K562 (cell line): Measurements from ENCODE around the gene ZNF778. TPM values are rescaled to one million over a fixed set of nuclear protein-coding genes. Genes with fewer than 3 reads are reported as not detected.
A peak's percentile ranks its signal among the peaks of the same experiment; 100 is the strongest.

Experiments
- ESRRA ChIP-seq: fragments of 450-650 bp; IDR thresholded peaks from 2 replicates; pipeline ENCODE4 v1.6.1; 2014; ENCODE audit warnings: low read depth, mild to moderate bottlenecking, moderate library complexity, borderline replicate concordance
- FOXM1 ChIP-seq, 2 experiments: fragments of 450-650 bp in 1 of 2; sonication (generic) in 1 of 2; formaldehyde crosslinking in 1 of 2; IDR thresholded peaks; 2 replicates each; pipeline versions ENCODE4 v1.6.1 to v1.9.0; 2017 to 2022; ENCODE audit warnings: low read depth in 2 of 2, mild to moderate bottlenecking in 2 of 2, missing genetic modification reagents in 1 of 2, moderate library complexity in 1 of 2
- HEY1 ChIP-seq: fragments of 250-450 bp; sonication (Bioruptor Pico); IDR thresholded peaks from 2 replicates; pipeline ENCODE4 v1.5.0; 2020; ENCODE audit warnings: mild to moderate bottlenecking, moderate library complexity, borderline replicate concordance
- KDM2B ChIP-seq: fragments of 250-450 bp; sonication (Bioruptor Pico); IDR thresholded peaks from 2 replicates; pipeline ENCODE4 v1.8.0; 2021; ENCODE audit warnings: mild to moderate bottlenecking, moderate library complexity
- MBD2 ChIP-seq: sonication (generic); IDR thresholded peaks from 2 replicates; pipeline ENCODE4 v1.6.1; 2016; ENCODE audit warnings: low read depth, borderline replicate concordance
- MEF2D ChIP-seq: conservative IDR thresholded peaks from 2 replicates; pipeline ENCODE4 v1.6.1; 2016; ENCODE audit warnings: low read depth, missing genetic modification characterization, missing compliant biosample characterization
- MXI1 ChIP-seq: IDR thresholded peaks from 2 replicates; pipeline ENCODE4 v1.6.1; 2011; ENCODE audit warnings: low read depth, mild to moderate bottlenecking, improper control_type of control experiment, low read length
- NR0B1 ChIP-seq: fragments of 450-650 bp; IDR thresholded peaks from one replicate; pipeline ENCODE4 v1.6.1; 2018; ENCODE audit warnings: mild to moderate bottlenecking, moderate library complexity; ENCODE audit not compliant: partially characterized antibody
- POLR3A ChIP-seq: IDR thresholded peaks from 2 replicates; pipeline ENCODE4 v1.6.1; 2011; ENCODE audit warnings: borderline replicate concordance, mild to moderate bottlenecking, moderate library complexity; ENCODE audit not compliant: insufficient read length, insufficient read depth; ENCODE audit errors: extremely low read depth
- ZEB2 ChIP-seq: fragments of 450-650 bp; IDR thresholded peaks from 2 replicates; pipeline ENCODE4 v1.6.1; 2016
- ZFX ChIP-seq: sonication (generic); formaldehyde crosslinking; IDR thresholded peaks from 2 replicates; pipeline ENCODE4 v1.8.0; 2022; ENCODE audit warnings: mild to moderate bottlenecking, missing genetic modification reagents, moderate library complexity
- ZNF184 ChIP-seq: sonication (generic); formaldehyde crosslinking; IDR thresholded peaks from 2 replicates; pipeline ENCODE4 v1.5.0; 2020; ENCODE audit warnings: missing genetic modification reagents
- ZNF347 ChIP-seq: fragments of 450-650 bp; formaldehyde crosslinking; IDR thresholded peaks from 2 replicates; pipeline ENCODE4 v1.4.0; 2020; ENCODE audit warnings: low read depth, mild to moderate bottlenecking, moderate library complexity
- ZNF398 ChIP-seq: fragments of 250-450 bp; sonication (Bioruptor Pico); IDR thresholded peaks from 2 replicates; pipeline ENCODE4 v1.8.0; 2021; ENCODE audit warnings: moderate library complexity, mild to moderate bottlenecking, inconsistent platforms
- ZNF717 ChIP-seq: fragments of 250-450 bp; sonication (Bioruptor Pico); IDR thresholded peaks from 2 replicates; pipeline ENCODE4 v1.5.0; 2021
- polyA plus RNA-seq, 8 experiments: library from polyadenylated mRNA; depleted of rRNA in 4 of 8; stranded (reverse) in 5 of 8; unstranded in 3 of 8; fragments of >200 nt; fragmentation: Nextera tagmentation in 2 of 8; fragmentation: Illumina TruSeq in 1 of 8; extraction: Ambion mirVana in 2 of 8; extraction: Trizol in 1 of 8; gene quantifications; 2 replicates each; pipeline versions ENCODE4 v1.2.1 to v1.2.3, GENCODE V29; 2011 to 2014; ENCODE audit warnings: inconsistent platforms in 1 of 8, missing spikeins in 1 of 8
- total RNA-seq, 7 experiments: library from RNA; depleted of rRNA in 6 of 7; stranded (reverse); fragments of >200 nt in 6 of 7; fragmentation: Illumina TruSeq in 2 of 7; extraction: Trizol in 2 of 7; gene quantifications; 2 replicates each; pipeline versions ENCODE4 v1.2.1 to v1.2.3, GENCODE V29; 2011 to 2021; ENCODE audit warnings: low replicate concordance in 1 of 7
- TF ChIP-seq, protein P1 (sequence below): fragments of 450-650 bp; IDR thresholded peaks from 2 replicates; pipeline ENCODE4 v1.6.1; 2016; ENCODE audit warnings: low read depth

The ZNF778 gene
- total and polyA plus RNA-seq, 9 of the 15 experiments (the other 6 are each of a cell fraction or from before 2014, with no cell fraction given), result 0.70 to 60.6 (median 7.5) TPM

DNA sequence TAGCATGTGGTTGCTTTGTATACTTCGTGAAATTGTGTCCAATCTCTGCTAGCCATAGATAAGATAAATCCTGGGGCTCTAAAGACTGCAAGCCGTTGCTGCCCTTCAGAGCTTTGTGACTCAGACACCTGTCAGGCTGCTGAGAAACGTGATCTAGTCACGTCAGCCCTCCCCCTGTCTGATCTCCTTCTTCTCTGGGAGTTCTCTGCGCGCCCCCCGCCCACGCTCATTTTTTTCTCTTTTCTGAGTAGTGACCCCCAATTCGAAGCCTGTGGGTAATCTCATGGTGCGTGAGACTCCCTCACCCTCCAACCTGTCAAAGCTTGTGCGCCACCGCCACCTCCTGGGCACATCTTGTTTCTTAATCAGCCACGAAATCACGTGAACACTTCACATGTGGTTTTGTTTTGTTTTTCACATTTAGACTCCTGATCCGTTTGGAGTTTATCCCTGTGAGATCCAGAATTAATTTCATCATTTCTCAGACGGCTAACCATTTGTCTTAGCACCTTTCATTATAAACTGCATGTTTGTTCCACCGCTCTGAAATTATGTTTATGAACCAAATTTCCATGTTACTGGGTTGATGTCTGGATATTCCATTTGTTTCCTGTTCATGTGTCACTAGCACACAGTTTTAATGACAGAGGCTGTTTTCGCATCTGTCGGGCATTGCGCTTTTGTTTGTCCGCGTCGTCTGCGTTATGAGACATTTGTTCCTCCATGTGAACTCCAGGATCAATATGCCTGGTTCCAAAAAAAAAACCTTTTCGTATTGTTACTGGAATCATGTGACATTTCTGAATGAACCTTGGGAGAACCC is 977 bp upstream of the ZNF778 start (continued):
- TF ChIP-seq, protein P1, sequence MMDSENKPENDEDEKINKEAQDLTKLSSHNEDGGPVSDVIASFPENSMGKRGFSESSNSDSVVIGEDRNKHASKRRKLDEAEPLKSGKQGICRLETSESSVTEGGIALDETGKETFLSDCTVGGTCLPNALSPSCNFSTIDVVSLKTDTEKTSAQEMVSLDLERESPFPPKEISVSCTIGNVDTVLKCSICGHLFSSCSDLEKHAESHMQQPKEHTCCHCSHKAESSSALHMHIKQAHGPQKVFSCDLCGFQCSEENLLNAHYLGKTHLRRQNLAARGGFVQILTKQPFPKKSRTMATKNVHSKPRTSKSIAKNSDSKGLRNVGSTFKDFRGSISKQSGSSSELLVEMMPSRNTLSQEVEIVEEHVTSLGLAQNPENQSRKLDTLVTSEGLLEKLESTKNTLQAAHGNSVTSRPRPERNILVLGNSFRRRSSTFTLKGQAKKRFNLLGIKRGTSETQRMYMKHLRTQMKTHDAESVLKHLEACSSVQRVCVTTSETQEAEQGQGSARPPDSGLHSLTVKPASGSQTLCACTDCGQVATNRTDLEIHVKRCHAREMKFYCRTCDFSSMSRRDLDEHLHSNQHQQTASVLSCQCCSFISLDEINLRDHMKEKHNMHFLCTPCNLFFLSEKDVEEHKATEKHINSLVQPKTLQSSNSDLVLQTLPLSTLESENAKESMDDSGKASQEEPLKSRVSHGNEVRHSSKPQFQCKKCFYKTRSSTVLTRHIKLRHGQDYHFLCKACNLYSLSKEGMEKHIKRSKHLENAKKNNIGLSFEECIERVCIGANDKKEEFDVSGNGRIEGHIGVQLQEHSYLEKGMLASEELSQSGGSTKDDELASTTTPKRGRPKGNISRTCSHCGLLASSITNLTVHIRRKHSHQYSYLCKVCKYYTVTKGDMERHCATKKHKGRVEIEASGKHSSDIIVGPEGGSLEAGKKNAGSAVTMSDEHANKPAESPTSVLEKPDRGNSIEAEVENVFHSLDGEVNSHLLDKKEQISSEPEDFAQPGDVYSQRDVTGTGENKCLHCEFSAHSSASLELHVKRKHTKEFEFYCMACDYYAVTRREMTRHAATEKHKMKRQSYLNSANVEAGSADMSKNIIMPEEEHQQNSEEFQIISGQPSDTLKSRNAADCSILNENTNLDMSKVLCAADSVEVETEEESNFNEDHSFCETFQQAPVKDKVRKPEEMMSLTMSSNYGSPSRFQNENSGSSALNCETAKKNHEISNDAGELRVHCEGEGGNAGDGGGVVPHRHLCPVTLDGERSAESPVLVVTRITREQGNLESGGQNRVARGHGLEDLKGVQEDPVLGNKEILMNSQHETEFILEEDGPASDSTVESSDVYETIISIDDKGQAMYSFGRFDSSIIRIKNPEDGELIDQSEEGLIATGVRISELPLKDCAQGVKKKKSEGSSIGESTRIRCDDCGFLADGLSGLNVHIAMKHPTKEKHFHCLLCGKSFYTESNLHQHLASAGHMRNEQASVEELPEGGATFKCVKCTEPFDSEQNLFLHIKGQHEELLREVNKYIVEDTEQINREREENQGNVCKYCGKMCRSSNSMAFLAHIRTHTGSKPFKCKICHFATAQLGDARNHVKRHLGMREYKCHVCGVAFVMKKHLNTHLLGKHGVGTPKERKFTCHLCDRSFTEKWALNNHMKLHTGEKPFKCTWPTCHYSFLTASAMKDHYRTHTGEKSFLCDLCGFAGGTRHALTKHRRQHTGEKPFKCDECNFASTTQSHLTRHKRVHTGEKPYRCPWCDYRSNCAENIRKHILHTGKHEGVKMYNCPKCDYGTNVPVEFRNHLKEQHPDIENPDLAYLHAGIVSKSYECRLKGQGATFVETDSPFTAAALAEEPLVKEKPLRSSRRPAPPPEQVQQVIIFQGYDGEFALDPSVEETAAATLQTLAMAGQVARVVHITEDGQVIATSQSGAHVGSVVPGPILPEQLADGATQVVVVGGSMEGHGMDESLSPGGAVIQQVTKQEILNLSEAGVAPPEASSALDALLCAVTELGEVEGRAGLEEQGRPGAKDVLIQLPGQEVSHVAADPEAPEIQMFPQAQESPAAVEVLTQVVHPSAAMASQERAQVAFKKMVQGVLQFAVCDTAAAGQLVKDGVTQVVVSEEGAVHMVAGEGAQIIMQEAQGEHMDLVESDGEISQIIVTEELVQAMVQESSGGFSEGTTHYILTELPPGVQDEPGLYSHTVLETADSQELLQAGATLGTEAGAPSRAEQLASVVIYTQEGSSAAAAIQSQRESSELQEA, result no peak
- TF ChIP-seq ZNF717 (CRISPR knock-in tag) (no peak), MBD2 (peak; percentile 56; the same call in 1 of the 2 replicates), ZFX (CRISPR knock-in tag) (no peak), HEY1 (CRISPR knock-in tag) (no peak), MXI1 (peak; percentile 86), MEF2D (tag) (no peak; the same call in 1 of the 2 replicates), POLR3A (no peak), ZNF398 (no peak), ZNF184 (no peak), NR0B1 (no peak), ZEB2 (peak; percentile 70), FOXM1 (IDR thresholded peaks at IDR 0.05; ENCODE audit: low read depth) (no peak), FOXM1 (CRISPR knock-in tag; IDR thresholded peaks at IDR 0.05; ENCODE audit: low read depth) (no peak), ZNF347 (CRISPR knock-in tag) (no peak), ESRRA (peak; percentile 48; the same call in 1 of the 2 replicates), KDM2B (CRISPR knock-in tag) (no peak)
